ENCODE data around the gene SDC1. TPM values are rescaled to one million over a fixed set of nuclear protein-coding genes. Genes with fewer than 3 reads are reported as not detected.

Gene SDC1
- total RNA-seq, 6 experiments from 2014 or later, result 260 to 452 (median 415) TPM

GRCh38 chr2:20222014-20222768 lies 2.7 kb downstream of the SDC1 start:
- TF ChIP-seq, protein P1, sequence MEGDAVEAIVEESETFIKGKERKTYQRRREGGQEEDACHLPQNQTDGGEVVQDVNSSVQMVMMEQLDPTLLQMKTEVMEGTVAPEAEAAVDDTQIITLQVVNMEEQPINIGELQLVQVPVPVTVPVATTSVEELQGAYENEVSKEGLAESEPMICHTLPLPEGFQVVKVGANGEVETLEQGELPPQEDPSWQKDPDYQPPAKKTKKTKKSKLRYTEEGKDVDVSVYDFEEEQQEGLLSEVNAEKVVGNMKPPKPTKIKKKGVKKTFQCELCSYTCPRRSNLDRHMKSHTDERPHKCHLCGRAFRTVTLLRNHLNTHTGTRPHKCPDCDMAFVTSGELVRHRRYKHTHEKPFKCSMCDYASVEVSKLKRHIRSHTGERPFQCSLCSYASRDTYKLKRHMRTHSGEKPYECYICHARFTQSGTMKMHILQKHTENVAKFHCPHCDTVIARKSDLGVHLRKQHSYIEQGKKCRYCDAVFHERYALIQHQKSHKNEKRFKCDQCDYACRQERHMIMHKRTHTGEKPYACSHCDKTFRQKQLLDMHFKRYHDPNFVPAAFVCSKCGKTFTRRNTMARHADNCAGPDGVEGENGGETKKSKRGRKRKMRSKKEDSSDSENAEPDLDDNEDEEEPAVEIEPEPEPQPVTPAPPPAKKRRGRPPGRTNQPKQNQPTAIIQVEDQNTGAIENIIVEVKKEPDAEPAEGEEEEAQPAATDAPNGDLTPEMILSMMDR (IDR thresholded peaks at IDR 0.05), result no peak
- TF ChIP-seq POLR2A (IDR thresholded peaks at IDR 0.05), result no peak
- H3K27me3 ChIP-seq, result no peaks in the 10 kb centered on the region
- H3K27ac ChIP-seq, result peak overlapping the region; percentile 90 to 99 (median 92)
- ATAC-seq (no peak), DNase-seq (no peak)
- H3K4me1 ChIP-seq, result peaks cover 0 to 63% (median 28%) of the 10 kb centered on the region in 4 donors
- intact Hi-C loops (cut with DNase I), result loop anchor here in 1 of 2 donors (10.0 kb wide), 1 partner anchor 107 kb away; no protein-coding TSS in a partner anchor
- no peaks in the 10 kb centered on the region for H3K9me3 ChIP-seq
- WGBS (ENCODE audit: insufficient coverage, low coverage, low lambda C conversion rate, missing lambda C conversion rate), result 60% methylated on average over 1 of the region's 1 CpG
- peaks cover 0 to 4% (median 0%) of the 10 kb centered on the region in 4 donors for H3K36me3 ChIP-seq
- peak overlapping the region; percentile 85 to 93 (median 85) for H3K4me3 ChIP-seq

GRCh38 chr2:20221555-20221973 lies 3.4 kb downstream of the SDC1 start:
- H3K36me3 ChIP-seq, result peaks cover 0 to 4% (median 0%) of the 10 kb centered on the region in 4 donors
- 31% methylated on average over 3 of the region's 3 CpGs for WGBS (ENCODE audit: insufficient coverage, low coverage, low lambda C conversion rate, missing lambda C conversion rate)
- peak overlapping the region in 2 of 3 donors; percentile 85 to 93 for H3K4me3 ChIP-seq
- intact Hi-C loops (cut with DNase I), result loop anchor here in 1 of 2 donors (10.0 kb wide), 1 partner anchor 107 kb away; no protein-coding TSS in a partner anchor
- H3K27me3 ChIP-seq, result no peaks in the 10 kb centered on the region
- no peaks in the 10 kb centered on the region for H3K9me3 ChIP-seq
- peaks cover 0 to 69% (median 29%) of the 10 kb centered on the region in 4 donors for H3K4me1 ChIP-seq
- peak in 1 of 3 donors; percentile 32 for DNase-seq
- peak overlapping the region; percentile 90 to 99 (median 92) for H3K27ac ChIP-seq
- TF ChIP-seq POLR2A (IDR thresholded peaks at IDR 0.05), result peak; percentile 17
- TF ChIP-seq, protein P1 (IDR thresholded peaks at IDR 0.05), result no peak
- peak in 2 of 4 donors; percentile 9 to 39 for ATAC-seq

GRCh38 chr2:20220806-20221554 lies 4.0 kb downstream of the SDC1 start:
- Histone ChIP-seq H3K27me3 (no peaks in the 10 kb centered on the region), H3K4me3 (peak overlapping the region in 1 of 3 donors; percentile 93), H3K4me1 (peaks cover 0 to 71% (median 28%) of the 10 kb centered on the region in 4 donors), H3K9me3 (no peaks in the 10 kb centered on the region), H3K27ac (peak overlapping the region; percentile 90 to 99 (median 92)), H3K36me3 (peaks cover 0 to 4% (median 0%) of the 10 kb centered on the region in 4 donors)
- ATAC-seq (no peak), DNase-seq (no peak)
- WGBS (ENCODE audit: insufficient coverage, low coverage, low lambda C conversion rate, missing lambda C conversion rate), result 38% methylated on average over 3 of the region's 3 CpGs
- TF ChIP-seq, protein P1 (IDR thresholded peaks at IDR 0.05), result no peak
- no peak for TF ChIP-seq POLR2A (IDR thresholded peaks at IDR 0.05)
- intact Hi-C loops (cut with DNase I), result loop anchor here in 1 of 2 donors (10.0 kb wide), 1 partner anchor 106 kb away; no protein-coding TSS in a partner anchor

GRCh38 chr2:20219763-20220380 lies 5.1 kb downstream of the SDC1 start:
- no peak for ATAC-seq
- H3K36me3 ChIP-seq, result peaks cover 0 to 4% (median 0%) of the 10 kb centered on the region in 4 donors
- peak in 1 of 3 donors; percentile 44 for DNase-seq
- no peaks in the 10 kb centered on the region for H3K27me3 ChIP-seq
- peak overlapping the region; percentile 90 to 99 (median 92) for H3K27ac ChIP-seq
- WGBS (ENCODE audit: insufficient coverage, low coverage, low lambda C conversion rate, missing lambda C conversion rate), result 90% methylated on average over 4 of the region's 13 CpGs
- peak overlapping the region in 1 of 3 donors; percentile 7 for H3K4me3 ChIP-seq
- peaks cover 0 to 78% (median 33%) of the 10 kb centered on the region in 4 donors for H3K4me1 ChIP-seq
- intact Hi-C loops (cut with DNase I), result loop anchor here in 1 of 2 donors (10.0 kb wide), 1 partner anchor 105 kb away; no protein-coding TSS in a partner anchor
- TF ChIP-seq, protein P1 (IDR thresholded peaks at IDR 0.05), result no peak
- TF ChIP-seq POLR2A (IDR thresholded peaks at IDR 0.05), result no peak
- H3K9me3 ChIP-seq, result no peaks in the 10 kb centered on the region

Measured in right lobe of liver (tissue), 6 donors.